ENCODE measurements around the gene ANGPTL8. TPM values are rescaled to one million over a fixed set of nuclear protein-coding genes. Genes with fewer than 3 reads are reported as not detected.

The ANGPTL8 gene
- polyA plus RNA-seq, 1 experiment: not detected

DNA sequence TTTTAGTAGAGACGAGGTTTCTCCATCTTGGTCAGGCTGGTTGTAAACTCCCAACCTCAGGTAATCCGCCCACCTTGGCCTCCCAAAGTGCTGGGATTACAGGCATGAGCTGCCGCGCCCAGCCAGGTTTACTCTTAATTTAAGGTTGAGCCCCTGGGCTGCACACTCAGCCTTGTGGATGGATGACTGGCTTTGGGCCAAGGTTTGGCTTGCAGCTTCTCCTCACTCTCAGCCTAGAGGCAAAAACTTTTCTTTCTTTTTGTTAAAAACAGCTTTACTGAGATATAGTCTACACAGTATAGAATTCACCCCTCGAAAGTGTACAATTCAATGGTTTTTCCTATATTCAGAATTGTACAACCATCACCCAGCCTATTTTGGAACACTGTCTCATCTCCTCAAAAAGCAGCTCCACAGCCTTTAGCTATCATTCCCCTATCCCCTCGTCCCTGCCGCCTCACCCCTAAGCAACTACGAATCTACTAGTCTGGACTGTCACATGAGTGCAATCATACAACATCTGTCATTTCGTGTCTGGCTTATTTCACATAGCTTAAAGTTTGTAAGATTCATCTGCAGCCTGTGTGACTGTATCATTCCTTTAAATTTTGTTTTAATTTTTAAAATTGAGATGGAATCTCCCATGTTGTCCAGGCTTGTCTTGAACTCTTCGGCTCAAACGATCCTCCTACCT lies 42.1 kb downstream of the ANGPTL8 start:
- H3K9me3 ChIP-seq (ENCODE audit: control insufficient read depth, insufficient read depth, low read length): no peaks in the 10 kb centered on the region; the same call in 1 of the 2 replicates
- DNase-seq (ENCODE audit: low read depth, low spot score): no peak
- POLR2A ChIA-PET: interaction anchor here (0.5 kb wide), 1 partner anchor 142 kb away, joined by 4 read pairs; no protein-coding TSS in a partner anchor

DNA sequence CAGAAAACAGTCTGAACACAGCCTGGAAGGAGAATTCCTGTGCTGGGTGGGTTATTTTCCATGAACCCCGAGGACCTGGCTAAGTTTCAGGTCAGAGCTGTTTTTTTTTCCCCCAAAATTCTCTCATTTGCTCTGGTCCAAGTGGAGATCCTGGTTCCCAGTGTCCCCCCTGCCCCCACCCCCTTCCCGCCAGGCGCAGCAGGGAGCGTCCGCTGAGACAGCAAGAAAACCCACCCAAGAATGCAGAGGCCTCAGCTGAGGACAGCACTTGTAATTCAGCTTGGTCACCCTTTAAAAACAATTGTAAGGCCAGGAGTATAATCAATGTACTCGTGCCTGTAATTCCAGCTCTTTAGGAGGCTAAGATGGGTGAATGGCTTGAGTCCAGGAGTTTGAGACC lies 45.1 kb downstream of the ANGPTL8 start:
- CTCF ChIA-PET: interaction anchor here (1.3 to 1.4 kb wide), 3 partner anchors 9 to 198 kb away, joined by 3 to 4 read pairs (median 3); no protein-coding TSS in a partner anchor
- H3K27ac ChIP-seq (ENCODE audit: low read depth, low read length): no peak overlapping the region
- H3K9me3 ChIP-seq (ENCODE audit: control insufficient read depth, insufficient read depth, low read length): no peaks in the 10 kb centered on the region
- H3K27me3 ChIP-seq (ENCODE audit: control insufficient read depth, insufficient read depth, low read length): peaks cover 3% of the 10 kb centered on the region
- no peak for DNase-seq (ENCODE audit: low read depth, low spot score)
- POLR2A ChIA-PET: no interaction called here
- TF ChIP-seq, protein P1, sequence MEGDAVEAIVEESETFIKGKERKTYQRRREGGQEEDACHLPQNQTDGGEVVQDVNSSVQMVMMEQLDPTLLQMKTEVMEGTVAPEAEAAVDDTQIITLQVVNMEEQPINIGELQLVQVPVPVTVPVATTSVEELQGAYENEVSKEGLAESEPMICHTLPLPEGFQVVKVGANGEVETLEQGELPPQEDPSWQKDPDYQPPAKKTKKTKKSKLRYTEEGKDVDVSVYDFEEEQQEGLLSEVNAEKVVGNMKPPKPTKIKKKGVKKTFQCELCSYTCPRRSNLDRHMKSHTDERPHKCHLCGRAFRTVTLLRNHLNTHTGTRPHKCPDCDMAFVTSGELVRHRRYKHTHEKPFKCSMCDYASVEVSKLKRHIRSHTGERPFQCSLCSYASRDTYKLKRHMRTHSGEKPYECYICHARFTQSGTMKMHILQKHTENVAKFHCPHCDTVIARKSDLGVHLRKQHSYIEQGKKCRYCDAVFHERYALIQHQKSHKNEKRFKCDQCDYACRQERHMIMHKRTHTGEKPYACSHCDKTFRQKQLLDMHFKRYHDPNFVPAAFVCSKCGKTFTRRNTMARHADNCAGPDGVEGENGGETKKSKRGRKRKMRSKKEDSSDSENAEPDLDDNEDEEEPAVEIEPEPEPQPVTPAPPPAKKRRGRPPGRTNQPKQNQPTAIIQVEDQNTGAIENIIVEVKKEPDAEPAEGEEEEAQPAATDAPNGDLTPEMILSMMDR (IDR thresholded peaks at IDR 0.05; ENCODE audit: low read depth, low read length): no peak
- H3K4me3 ChIP-seq (ENCODE audit: low read depth, low read length): no peak overlapping the region

More for the DNA sequence above, 42.1 kb downstream of the ANGPTL8 start:
- Histone ChIP-seq H3K27ac (ENCODE audit: low read depth, low read length) (no peak overlapping the region), H3K27me3 (ENCODE audit: control insufficient read depth, insufficient read depth, low read length) (peaks cover 4% of the 10 kb centered on the region), H3K4me3 (ENCODE audit: low read depth, low read length) (no peak overlapping the region)
- TF ChIP-seq, protein P1 (IDR thresholded peaks at IDR 0.05; ENCODE audit: low read depth, low read length): no peak
- CTCF ChIA-PET: interaction anchor here (0.7 to 1.5 kb wide), 2 partner anchors 12 to 215 kb away, joined by 3 to 7 read pairs; no protein-coding TSS in a partner anchor

- ChIA-PET POLR2A (interaction anchor here (0.6 to 1.2 kb wide), 3 partner anchors 37 to 253 kb away, joined by 4 to 5 read pairs (median 5); no protein-coding TSS in a partner anchor), CTCF (interaction anchor here (0.6 to 2.3 kb wide), 5 partner anchors 19 to 196 kb away, joined by 4 to 11 read pairs (median 5); partner anchors contain the start of genes ODAD3 and PRKCSH)
- no peaks in the 10 kb centered on the region for H3K9me3 ChIP-seq (ENCODE audit: control insufficient read depth, insufficient read depth, low read length)
- H3K27me3 ChIP-seq (ENCODE audit: control insufficient read depth, insufficient read depth, low read length): no peaks in the 10 kb centered on the region
- no peak overlapping the region for H3K4me3 ChIP-seq (ENCODE audit: low read depth, low read length)
- DNase-seq (ENCODE audit: low read depth, low spot score): peak; percentile 11
- TF ChIP-seq, protein P1 (IDR thresholded peaks at IDR 0.05; ENCODE audit: low read depth, low read length): peak; percentile 21; the same call in 1 of the 2 replicates
- H3K27ac ChIP-seq (ENCODE audit: low read depth, low read length): no peak overlapping the region
Observed at GRCh38 chr19:11286312-11286974, 47.0 kb downstream of the ANGPTL8 start.

DNA sequence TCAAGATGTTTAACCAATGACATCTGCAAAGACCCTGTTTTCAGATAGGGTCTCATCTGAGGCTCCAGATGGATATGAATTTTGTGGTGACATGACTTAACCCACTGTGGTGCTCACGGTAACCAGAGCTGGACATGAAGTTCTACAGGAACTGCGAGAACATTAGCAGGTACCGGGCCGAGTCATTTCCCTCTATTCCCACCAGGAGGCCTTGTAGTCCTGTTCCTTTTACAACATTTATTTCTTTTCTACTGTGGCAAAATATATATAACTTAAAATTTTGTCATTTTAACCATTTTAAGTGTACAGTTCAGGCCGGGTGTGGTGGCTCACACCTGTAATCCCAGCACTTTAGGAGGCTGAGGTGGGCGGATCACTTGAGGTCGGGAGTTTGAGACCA lies 48.9 kb downstream of the ANGPTL8 start:
- TF ChIP-seq, protein P1 (IDR thresholded peaks at IDR 0.05; ENCODE audit: low read depth, low read length): peak; percentile 70
- H3K27ac ChIP-seq (ENCODE audit: low read depth, low read length): no peak overlapping the region
- ChIA-PET POLR2A (no interaction called here), CTCF (interaction anchor here (0.5 to 1.2 kb wide), 3 partner anchors 14 to 303 kb away, joined by 3 to 4 read pairs (median 3); no protein-coding TSS in a partner anchor)
- no peaks in the 10 kb centered on the region for H3K9me3 ChIP-seq (ENCODE audit: control insufficient read depth, insufficient read depth, low read length)
- DNase-seq (ENCODE audit: low read depth, low spot score): peak; percentile 13
- no peak overlapping the region for H3K4me3 ChIP-seq (ENCODE audit: low read depth, low read length)
- H3K27me3 ChIP-seq (ENCODE audit: control insufficient read depth, insufficient read depth, low read length): no peaks in the 10 kb centered on the region
